Testis (tissue), 3 donors: ENCODE measurements around the gene IGF1R. TPM values are rescaled to one million over a fixed set of nuclear protein-coding genes. Genes with fewer than 3 reads are reported as not detected.
A peak's percentile ranks its signal among the peaks of the same experiment; 100 is the strongest.

ENCODE experiments used
- DNase-seq: peaks from one replicate; pipeline ENCODE4 v3.0.0-alpha.2; 2019
- H3K27ac ChIP-seq, 2 donors: fragments of 200-600 bp; sonication (generic); one replicate each; pipeline ENCODE4 v1.5.1; 2019
- H3K27me3 ChIP-seq: fragments of 200-600 bp; sonication (generic); one replicate; pipeline ENCODE4 v1.5.1; 2019
- H3K36me3 ChIP-seq: fragments of 200-600 bp; sonication (generic); one replicate; pipeline ENCODE4 v1.5.1; 2017; ENCODE audit warnings: low read depth; ENCODE audit errors: missing control alignments
- H3K4me1 ChIP-seq: fragments of 200-600 bp; sonication (generic); one replicate; pipeline ENCODE4 v1.5.1; 2019
- H3K4me3 ChIP-seq, 2 donors: fragments of 200-600 bp; sonication (generic); one replicate each; pipeline ENCODE4 v1.5.1; 2017 to 2019
- H3K9me3 ChIP-seq: fragments of 200-600 bp; sonication (generic); one replicate; pipeline ENCODE4 v1.5.1; 2017
- CTCF ChIP-seq, 3 experiments: fragments of 450-650 bp in 2 of 3; fragments of 200-600 bp in 1 of 3; sonication (generic) in 1 of 3; IDR thresholded peaks; one replicate each; pipeline ENCODE4 v1.5.1; 2016 to 2019; ENCODE audit warnings: antibody characterized with exemption in 3 of 3, mild to moderate bottlenecking in 2 of 3, moderate library complexity in 1 of 3
- POLR2A ChIP-seq: fragments of 450-650 bp; IDR thresholded peaks from one replicate; pipeline ENCODE4 v1.6.1; 2017; ENCODE audit warnings: antibody characterized with exemption, mild to moderate bottlenecking, moderate library complexity
- WGBS, 2 donors: methylation state at CpG; one replicate each; pipeline ENCODE4 v1.1.5; 2018; 5-methylcytosine and 5-hydroxymethylcytosine counted together
- intact Hi-C: fragments of 100-400 bp; cut with DNase I; formaldehyde crosslinking; loops from one replicate; pipeline ENCODE4 v1.15.1; 2023; ENCODE audit warnings: low total_unique reads
- polyA plus RNA-seq: library from polyadenylated mRNA; stranded (reverse); fragments of 350-450 nt; fragmentation: Illumina TruSeq; extraction: RNeasy Lipid Tissue Mini Kit (QIAGEN cat#74804); gene quantifications from one replicate; pipeline ENCODE4 v1.2.3, GENCODE V29; 2014; ENCODE audit warnings: low read depth, low replicate concordance; ENCODE audit not compliant: insufficient read depth
- total RNA-seq, 2 donors: library from RNA; depleted of rRNA; stranded (reverse); fragments of >200 nt; gene quantifications; one replicate each; pipeline ENCODE4 v1.2.3, GENCODE V29; 2016

IGF1R gene
- total and polyA plus RNA-seq, 3 donors from 2014 or later = 25.8 to 172 (median 157) TPM

- H3K36me3 ChIP-seq = no peaks in the 10 kb centered on the region
- H3K4me3 ChIP-seq = no peak overlapping the region
- TF ChIP-seq POLR2A = no peak
- TF ChIP-seq CTCF (IDR thresholded peaks at IDR 0.05) = no peak
- DNase-seq = no peak
- WGBS, 2 donors = 81 to 87% methylated on average over 7 of the region's 7 CpGs
- H3K27me3 ChIP-seq = no peaks in the 10 kb centered on the region
- no peaks in the 10 kb centered on the region for H3K9me3 ChIP-seq
- intact Hi-C loops = no loop called here
- no peak overlapping the region for H3K27ac ChIP-seq
- H3K4me1 ChIP-seq = peaks cover 8% of the 10 kb centered on the region
Measured at GRCh38 chr15:98678484-98678883, 30.1 kb downstream of the IGF1R start.

- Histone ChIP-seq H3K36me3 (no peaks in the 10 kb centered on the region), H3K9me3 (no peaks in the 10 kb centered on the region), H3K4me1 (peaks cover 13% of the 10 kb centered on the region), H3K27me3 (no peaks in the 10 kb centered on the region), H3K27ac (no peak overlapping the region), H3K4me3 (no peak overlapping the region)
- 89 to 95% methylated on average over 7 of the region's 7 CpGs for WGBS, 2 donors
- DNase-seq = no peak
- intact Hi-C loops = no loop called here
- no peak for TF ChIP-seq CTCF (IDR thresholded peaks at IDR 0.05)
- no peak for TF ChIP-seq POLR2A
Measured at GRCh38 chr15:98681061-98681460, 32.7 kb downstream of the IGF1R start.

GRCh38 chr15:98682992-98683701 is 34.8 kb downstream of the IGF1R start:
- intact Hi-C loops = no loop called here
- WGBS, 2 donors = 57 to 61% methylated on average over 9 of the region's 9 CpGs
- DNase-seq = peak; percentile 53
- Histone ChIP-seq H3K9me3 (no peaks in the 10 kb centered on the region), H3K27me3 (no peaks in the 10 kb centered on the region), H3K4me3 (no peak overlapping the region), H3K27ac (no peak overlapping the region), H3K4me1 (peaks cover 13% of the 10 kb centered on the region), H3K36me3 (no peaks in the 10 kb centered on the region)
- TF ChIP-seq CTCF (IDR thresholded peaks at IDR 0.05) = no peak
- no peak for TF ChIP-seq POLR2A

GRCh38 chr15:98683831-98684230 is 35.5 kb downstream of the IGF1R start:
- H3K9me3 ChIP-seq = no peaks in the 10 kb centered on the region
- no peak overlapping the region for H3K27ac ChIP-seq
- H3K36me3 ChIP-seq = no peaks in the 10 kb centered on the region
- TF ChIP-seq CTCF (IDR thresholded peaks at IDR 0.05) (no peak), POLR2A (no peak)
- no peak for DNase-seq
- peaks cover 17% of the 10 kb centered on the region for H3K4me1 ChIP-seq
- no peak overlapping the region for H3K4me3 ChIP-seq
- intact Hi-C loops = no loop called here
- H3K27me3 ChIP-seq = no peaks in the 10 kb centered on the region
- 57 to 75% methylated on average over 5 of the region's 5 CpGs for WGBS, 2 donors

- TF ChIP-seq CTCF (IDR thresholded peaks at IDR 0.05) (no peak), POLR2A (no peak)
- no peak for DNase-seq
- Histone ChIP-seq H3K27me3 (no peaks in the 10 kb centered on the region), H3K36me3 (no peaks in the 10 kb centered on the region), H3K4me3 (no peak overlapping the region), H3K9me3 (no peaks in the 10 kb centered on the region), H3K27ac (no peak overlapping the region), H3K4me1 (peaks cover 17% of the 10 kb centered on the region)
- intact Hi-C loops = no loop called here
- WGBS, 2 donors = 44% methylated on average over 4 of the region's 4 CpGs
Measured at GRCh38 chr15:98684436-98684835, 36.1 kb downstream of the IGF1R start.
